ENCODE results near the gene MSGN1. TPM values are rescaled to one million over a fixed set of nuclear protein-coding genes. Genes with fewer than 3 reads are reported as not detected.

The MSGN1 gene
- total and polyA plus RNA-seq, 2 donors = not detected

DNA sequence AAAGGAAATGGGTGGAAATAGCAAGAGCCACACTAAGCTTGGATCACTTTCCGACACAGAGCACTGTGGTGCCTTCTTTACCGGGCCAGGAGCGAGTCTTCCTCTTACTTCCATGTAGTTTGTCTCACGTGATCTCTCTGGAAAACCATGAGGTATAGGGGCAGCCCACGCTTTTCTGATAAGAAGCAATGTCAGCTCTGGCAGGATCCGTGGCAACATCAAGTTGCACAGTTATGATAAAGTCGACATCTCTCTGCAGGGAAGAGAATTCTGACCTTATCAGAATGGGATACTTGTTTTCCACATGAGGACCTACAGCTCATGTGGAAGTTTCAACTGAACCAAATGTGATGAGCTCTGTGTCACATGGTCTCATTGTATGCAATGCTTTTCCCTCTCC, 29.5 kb downstream of the MSGN1 start:
- H3K4me3 ChIP-seq (ENCODE audit: low read depth, low read length) = no peak overlapping the region
- no peaks in the 10 kb centered on the region for H3K4me1 ChIP-seq (ENCODE audit: insufficient read depth)
- no peaks in the 10 kb centered on the region for H3K36me3 ChIP-seq (ENCODE audit: insufficient read depth)
- WGBS = 92% methylated on average over 7 of the region's 7 CpGs
- no peak for DNase-seq (ENCODE audit: extremely low spot score)
- H3K27ac ChIP-seq (ENCODE audit: low read depth) = no peak overlapping the region

DNA sequence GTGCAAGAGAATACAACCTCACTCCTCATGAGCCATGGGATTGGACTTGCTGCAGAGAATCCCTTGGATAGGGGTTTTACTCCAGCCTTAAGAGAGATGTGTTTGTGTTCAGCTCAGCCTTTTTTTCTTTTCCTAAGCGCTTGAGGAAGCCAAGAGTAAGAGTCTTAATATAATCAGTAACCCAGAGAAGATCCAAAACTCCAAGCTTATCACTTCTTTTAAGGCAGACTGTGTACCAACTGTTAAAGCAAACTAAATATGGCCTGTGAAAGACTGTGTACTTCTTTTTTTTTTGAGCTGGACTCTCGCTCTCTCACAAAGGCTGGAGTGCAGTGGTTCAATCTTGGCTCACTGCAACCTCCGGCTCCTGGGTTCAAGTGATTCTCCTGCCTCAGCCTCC, 30.4 kb downstream of the MSGN1 start:
- 80% methylated on average over 3 of the region's 3 CpGs for WGBS
- Histone ChIP-seq H3K4me3 (ENCODE audit: low read depth, low read length) (no peak overlapping the region), H3K36me3 (ENCODE audit: insufficient read depth) (no peaks in the 10 kb centered on the region), H3K4me1 (ENCODE audit: insufficient read depth) (no peaks in the 10 kb centered on the region), H3K27ac (ENCODE audit: low read depth) (no peak overlapping the region)
- DNase-seq (ENCODE audit: extremely low spot score) = no peak

DNA sequence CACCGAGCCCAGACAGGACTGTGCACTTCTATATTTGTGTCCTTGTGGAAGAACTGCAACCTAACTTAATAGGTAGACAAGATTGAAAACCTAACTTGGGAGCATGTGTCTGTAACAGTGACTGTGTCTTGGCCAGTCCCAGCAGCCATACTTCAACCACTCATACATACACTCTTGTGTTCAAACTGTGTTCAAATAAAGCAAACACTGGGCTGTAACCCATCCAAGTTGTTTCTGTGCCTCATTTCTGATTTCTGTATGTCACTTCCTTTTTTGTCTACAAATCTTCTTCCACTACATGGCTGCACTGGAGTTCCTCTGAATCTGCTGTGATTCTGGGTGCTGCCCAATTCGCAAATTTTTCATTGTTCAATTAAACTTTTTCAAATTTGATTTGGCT, 31.0 kb downstream of the MSGN1 start:
- WGBS = 98% methylated on average over 2 of the region's 2 CpGs
- Histone ChIP-seq H3K4me3 (ENCODE audit: low read depth, low read length) (no peak overlapping the region), H3K36me3 (ENCODE audit: insufficient read depth) (no peaks in the 10 kb centered on the region), H3K4me1 (ENCODE audit: insufficient read depth) (no peaks in the 10 kb centered on the region), H3K27ac (ENCODE audit: low read depth) (no peak overlapping the region)
- DNase-seq (ENCODE audit: extremely low spot score) = no peak

DNA sequence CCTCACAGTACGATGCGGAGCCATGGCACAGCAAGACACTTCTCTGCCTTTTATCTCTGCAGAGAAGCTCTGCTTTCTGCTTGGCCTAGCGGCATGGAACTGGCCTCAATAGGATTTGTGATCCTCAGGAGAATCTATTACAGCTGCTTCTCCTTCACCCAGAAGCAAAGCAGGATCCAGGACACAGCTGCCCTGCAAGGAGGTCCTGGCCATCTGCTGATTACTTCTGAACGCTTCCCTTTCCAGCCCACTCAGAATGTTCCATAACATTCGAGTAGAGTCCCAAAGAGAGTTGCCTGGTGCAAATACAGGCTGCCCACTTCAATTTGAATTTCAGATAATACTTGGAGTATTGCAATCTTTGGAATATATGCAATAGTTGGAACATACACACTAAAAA, 33.0 kb downstream of the MSGN1 start:
- WGBS = 74% methylated on average over 5 of the region's 5 CpGs
- Histone ChIP-seq H3K27ac (ENCODE audit: low read depth) (no peak overlapping the region), H3K4me1 (ENCODE audit: insufficient read depth) (no peaks in the 10 kb centered on the region), H3K4me3 (ENCODE audit: low read depth, low read length) (no peak overlapping the region), H3K36me3 (ENCODE audit: insufficient read depth) (no peaks in the 10 kb centered on the region)
- DNase-seq (ENCODE audit: extremely low spot score) = no peak

DNA sequence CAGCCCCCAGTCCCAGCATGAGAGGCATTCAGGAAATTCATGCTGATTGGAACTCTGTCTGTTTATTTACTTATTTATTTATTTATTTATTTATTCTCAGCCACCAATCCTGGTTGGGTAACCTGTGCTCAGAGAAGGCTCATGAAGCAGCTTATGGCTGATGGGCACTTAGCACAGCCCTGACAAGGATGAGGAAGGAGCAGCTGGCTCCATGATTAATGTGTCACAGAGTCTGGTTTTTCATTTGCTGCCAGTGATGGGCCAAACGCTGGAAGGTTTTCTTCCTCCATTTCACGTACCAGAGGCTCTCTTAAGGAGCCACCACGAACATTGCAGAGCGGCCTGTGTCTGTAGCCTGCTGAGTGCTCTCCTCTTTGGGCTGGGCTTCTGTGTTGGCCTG, 33.9 kb downstream of the MSGN1 start:
- no peaks in the 10 kb centered on the region for H3K4me1 ChIP-seq (ENCODE audit: insufficient read depth)
- no peaks in the 10 kb centered on the region for H3K36me3 ChIP-seq (ENCODE audit: insufficient read depth)
- WGBS = 91% methylated on average over 4 of the region's 4 CpGs
- no peak overlapping the region for H3K27ac ChIP-seq (ENCODE audit: low read depth)
- no peak for DNase-seq (ENCODE audit: extremely low spot score)
- no peak overlapping the region for H3K4me3 ChIP-seq (ENCODE audit: low read depth, low read length)

DNA sequence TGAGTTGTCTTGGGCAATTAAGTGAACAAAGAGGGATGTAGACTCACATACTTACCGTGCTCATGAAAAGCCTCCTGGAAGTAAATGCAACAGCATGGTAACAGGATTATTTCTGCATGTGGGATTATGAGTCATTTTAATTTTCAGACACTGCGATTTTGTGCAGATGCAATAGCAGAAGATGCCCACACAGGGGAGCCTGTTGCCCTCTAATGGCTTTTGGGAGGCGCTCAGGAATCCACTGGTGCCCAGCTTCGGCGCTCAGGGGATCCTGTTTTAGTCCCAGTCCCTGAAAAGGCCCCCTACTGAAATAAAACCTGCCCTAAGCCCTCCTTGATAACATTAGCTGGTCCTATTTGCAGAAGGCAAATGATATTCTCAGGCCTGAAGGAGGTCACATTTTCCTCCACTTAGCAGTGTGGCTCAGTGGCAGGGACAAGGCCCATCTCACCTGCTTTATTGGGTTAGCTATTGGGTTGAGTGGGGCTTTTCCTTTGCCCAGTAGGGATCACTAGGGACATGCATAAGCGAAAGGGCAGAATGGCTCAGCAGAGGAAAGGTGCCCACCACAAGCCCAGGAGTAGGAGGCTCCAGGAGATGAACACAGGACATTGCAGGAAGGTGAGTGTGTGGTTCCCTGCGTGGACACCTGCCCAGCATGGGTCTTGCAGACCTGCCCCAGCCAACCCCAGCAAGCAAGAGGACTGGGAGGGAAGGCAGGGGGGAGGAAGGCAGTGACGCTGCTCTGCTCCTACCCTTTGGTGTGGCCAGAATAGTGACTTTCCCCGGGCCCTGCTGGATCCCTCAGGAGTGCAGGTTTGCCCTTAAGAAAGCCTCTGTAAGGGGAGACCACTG, 35.7 kb downstream of the MSGN1 start:
- 44% methylated on average over 9 of the region's 9 CpGs for WGBS
- Histone ChIP-seq H3K4me1 (ENCODE audit: insufficient read depth) (no peaks in the 10 kb centered on the region), H3K36me3 (ENCODE audit: insufficient read depth) (no peaks in the 10 kb centered on the region), H3K27ac (ENCODE audit: low read depth) (no peak overlapping the region), H3K4me3 (ENCODE audit: low read depth, low read length) (no peak overlapping the region)
- DNase-seq (ENCODE audit: extremely low spot score) = no peak

DNA sequence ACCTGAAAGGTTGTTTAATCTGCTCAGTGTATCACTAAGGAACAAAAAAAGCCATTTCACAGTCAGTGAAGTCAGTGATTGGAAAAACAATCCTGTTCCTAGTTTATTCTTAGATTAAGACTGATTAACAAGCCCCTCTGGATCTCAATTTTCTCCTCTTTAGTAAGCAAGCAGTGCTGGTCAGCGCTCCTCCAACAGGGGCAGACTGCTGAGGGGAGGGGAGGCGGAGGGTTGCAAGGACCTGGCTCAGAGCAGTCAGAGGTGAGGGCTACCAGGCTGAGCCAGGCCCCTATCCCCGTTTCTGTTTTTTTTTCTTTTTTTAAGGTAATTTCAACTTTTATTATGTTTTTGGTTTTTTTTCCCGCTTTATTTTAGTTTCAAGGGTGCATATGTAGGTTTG, 37.5 kb downstream of the MSGN1 start:
- Histone ChIP-seq H3K4me1 (ENCODE audit: insufficient read depth) (no peaks in the 10 kb centered on the region), H3K4me3 (ENCODE audit: low read depth, low read length) (no peak overlapping the region), H3K36me3 (ENCODE audit: insufficient read depth) (no peaks in the 10 kb centered on the region), H3K27ac (ENCODE audit: low read depth) (no peak overlapping the region)
- no peak for DNase-seq (ENCODE audit: extremely low spot score)
- WGBS = 69% methylated on average over 4 of the region's 4 CpGs

DNA sequence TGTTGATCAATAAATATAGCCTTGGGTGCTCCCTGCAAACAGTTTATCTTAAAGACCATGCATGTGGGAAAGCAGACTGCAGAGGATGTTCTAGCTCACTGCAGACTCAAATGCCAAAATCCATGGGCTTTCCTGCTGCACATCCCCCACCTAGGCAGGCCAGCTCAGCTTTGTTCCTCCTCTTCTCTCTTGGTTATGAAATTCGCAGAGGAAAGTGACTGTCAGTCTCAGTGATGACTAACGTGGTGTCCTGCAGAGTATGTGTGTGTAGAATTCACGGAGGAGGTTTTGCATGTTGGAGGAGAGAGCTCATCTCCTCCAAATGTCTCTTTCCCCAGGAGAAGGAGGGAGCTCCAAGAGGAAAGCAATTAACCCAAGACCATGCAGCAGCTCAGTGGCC, 40.8 kb downstream of the MSGN1 start:
- no peak overlapping the region for H3K4me3 ChIP-seq (ENCODE audit: low read depth, low read length)

DNA sequence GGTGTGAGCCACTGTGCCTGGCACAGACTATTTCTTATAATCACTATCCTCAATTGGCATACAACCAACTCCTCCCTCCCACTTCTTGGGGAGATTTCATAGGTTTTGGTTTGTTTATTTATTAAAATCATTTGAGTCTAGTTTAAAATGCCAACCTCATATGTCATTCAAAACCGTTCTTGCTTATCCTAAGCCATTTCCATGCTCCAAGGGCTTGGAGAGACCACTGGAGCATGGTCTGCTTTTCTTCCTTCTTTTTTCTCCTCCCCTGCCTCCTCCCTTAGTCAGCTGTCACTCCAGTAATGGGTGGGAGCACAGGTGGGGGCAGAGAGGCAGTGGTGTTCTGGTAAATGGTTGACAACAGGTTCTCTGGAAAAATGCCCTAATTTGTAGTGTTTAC, 41.8 kb downstream of the MSGN1 start:
- no peak for DNase-seq (ENCODE audit: extremely low spot score)
- H3K36me3 ChIP-seq (ENCODE audit: insufficient read depth) = no peaks in the 10 kb centered on the region
- H3K27ac ChIP-seq (ENCODE audit: low read depth) = no peak overlapping the region
- 77% methylated on average over 1 of the region's 1 CpG for WGBS
- no peak overlapping the region for H3K4me3 ChIP-seq (ENCODE audit: low read depth, low read length)
- no peaks in the 10 kb centered on the region for H3K4me1 ChIP-seq (ENCODE audit: insufficient read depth)

More for the DNA sequence above, 40.8 kb downstream of the MSGN1 start:
- no peak for DNase-seq (ENCODE audit: extremely low spot score)
- Histone ChIP-seq H3K4me1 (ENCODE audit: insufficient read depth) (no peaks in the 10 kb centered on the region), H3K27ac (ENCODE audit: low read depth) (no peak overlapping the region), H3K36me3 (ENCODE audit: insufficient read depth) (no peaks in the 10 kb centered on the region)
- 60% methylated on average over 3 of the region's 3 CpGs for WGBS

DNA sequence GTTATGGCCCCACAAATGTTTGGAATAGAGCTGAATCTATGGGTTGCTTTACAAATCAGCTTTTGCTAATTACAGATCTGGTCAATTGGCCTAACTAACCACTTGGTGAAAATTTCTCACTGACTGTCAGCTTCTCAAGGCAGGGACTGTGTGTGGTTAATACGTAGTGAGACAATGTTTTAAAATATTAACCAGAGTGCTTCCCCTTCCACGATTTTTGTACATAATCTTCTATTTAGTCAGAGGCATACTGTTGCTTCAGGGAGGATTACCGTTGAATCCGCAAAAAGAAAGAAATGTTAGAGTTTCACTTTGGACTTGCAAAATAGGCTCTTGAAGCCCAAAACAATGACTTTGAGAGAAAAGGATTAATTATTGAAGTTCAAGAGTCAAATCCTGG, 47.3 kb downstream of the MSGN1 start:
- WGBS = 76% methylated on average over 4 of the region's 4 CpGs
- no peak for DNase-seq (ENCODE audit: extremely low spot score)
- no peak overlapping the region for H3K27ac ChIP-seq (ENCODE audit: low read depth)
- no peaks in the 10 kb centered on the region for H3K36me3 ChIP-seq (ENCODE audit: insufficient read depth)
- no peaks in the 10 kb centered on the region for H3K4me1 ChIP-seq (ENCODE audit: insufficient read depth)
- no peak overlapping the region for H3K4me3 ChIP-seq (ENCODE audit: low read depth, low read length)

DNA sequence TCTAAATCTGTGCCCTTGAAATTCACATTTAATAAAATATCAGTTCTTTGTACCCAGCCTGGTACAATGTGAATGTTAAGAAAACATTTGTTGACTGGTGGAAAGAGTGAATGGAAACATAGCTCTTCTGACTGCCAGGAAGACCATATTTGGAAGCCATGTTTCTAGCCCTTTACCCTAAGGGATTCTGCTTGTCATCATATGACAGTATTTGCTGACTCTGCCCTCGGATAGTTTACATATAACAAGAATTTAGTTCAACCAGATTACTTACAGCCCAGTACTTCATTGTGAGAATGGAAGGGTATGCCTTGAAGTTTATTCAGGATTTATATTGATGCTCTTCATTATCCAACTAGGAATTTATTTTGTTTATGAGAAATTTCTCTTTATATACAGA, 48.4 kb downstream of the MSGN1 start:
- no peaks in the 10 kb centered on the region for H3K4me1 ChIP-seq (ENCODE audit: insufficient read depth)
- WGBS = 21% methylated on average over 1 of the region's 1 CpG
- no peak overlapping the region for H3K4me3 ChIP-seq (ENCODE audit: low read depth, low read length)
- no peak for DNase-seq (ENCODE audit: extremely low spot score)
- no peak overlapping the region for H3K27ac ChIP-seq (ENCODE audit: low read depth)
- H3K36me3 ChIP-seq (ENCODE audit: insufficient read depth) = no peaks in the 10 kb centered on the region

DNA sequence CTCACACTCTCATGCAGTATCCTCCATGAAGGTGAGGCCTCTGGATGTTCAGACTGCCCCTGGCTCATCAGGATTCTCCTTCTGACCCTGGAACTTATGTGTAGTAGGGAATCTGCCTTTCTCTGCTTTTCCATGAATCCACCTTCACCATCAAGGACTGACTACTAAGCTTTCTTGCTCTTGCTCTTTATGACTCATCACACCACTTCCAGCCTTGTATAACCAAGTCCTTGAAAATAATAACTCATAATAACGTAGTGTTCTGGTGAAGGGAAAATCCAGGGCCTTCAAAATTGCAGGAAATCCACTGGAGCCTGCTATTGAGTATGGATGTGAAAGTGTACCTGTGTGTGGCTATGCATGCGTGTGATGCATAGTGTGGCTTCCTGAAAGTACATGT, 50.9 kb downstream of the MSGN1 start:
- H3K36me3 ChIP-seq (ENCODE audit: insufficient read depth) = no peaks in the 10 kb centered on the region
- H3K27ac ChIP-seq (ENCODE audit: low read depth) = no peak overlapping the region
- no peak for DNase-seq (ENCODE audit: extremely low spot score)
- H3K4me1 ChIP-seq (ENCODE audit: insufficient read depth) = no peaks in the 10 kb centered on the region
- no peak overlapping the region for H3K4me3 ChIP-seq (ENCODE audit: low read depth, low read length)
- 96% methylated on average over 2 of the region's 2 CpGs for WGBS

Data from urinary bladder (tissue), 4 donors.